DMS 273 (cell line): Measurements from ENCODE around the gene SLF2.
A peak's percentile ranks its signal among the peaks of the same experiment; 100 is the strongest.
"Not testable (repeated sequence)": the region's sequence is repeated elsewhere in the genome, so short reads cannot be mapped to it uniquely, and the experiment has no call there.

Experiments
- DNase-seq: peaks from one replicate; lab custom pipeline; 2025; ENCODE audit not compliant: unreplicated experiment; lab: John Stamatoyannopoulos, UW

Gene SLF2

DNA sequence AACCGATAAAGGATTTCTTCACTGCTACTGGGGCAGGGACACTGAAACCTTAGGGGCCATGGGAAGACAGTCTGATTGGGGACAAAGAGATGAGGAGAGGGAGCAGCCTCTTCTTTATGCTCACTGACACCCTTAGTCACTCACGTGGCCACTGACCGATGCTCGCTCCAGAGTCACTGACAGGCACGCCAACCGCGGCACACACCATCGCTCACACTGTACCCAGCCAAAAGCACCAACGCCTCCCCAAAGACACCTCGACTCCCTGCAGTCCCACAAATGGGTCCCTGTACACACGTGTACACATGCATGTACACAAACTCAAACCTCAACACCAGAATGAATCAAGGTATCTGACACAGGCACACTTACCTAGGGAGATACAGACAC is 35.3 kb upstream of the SLF2 start:
- no peak for DNase-seq

DNA sequence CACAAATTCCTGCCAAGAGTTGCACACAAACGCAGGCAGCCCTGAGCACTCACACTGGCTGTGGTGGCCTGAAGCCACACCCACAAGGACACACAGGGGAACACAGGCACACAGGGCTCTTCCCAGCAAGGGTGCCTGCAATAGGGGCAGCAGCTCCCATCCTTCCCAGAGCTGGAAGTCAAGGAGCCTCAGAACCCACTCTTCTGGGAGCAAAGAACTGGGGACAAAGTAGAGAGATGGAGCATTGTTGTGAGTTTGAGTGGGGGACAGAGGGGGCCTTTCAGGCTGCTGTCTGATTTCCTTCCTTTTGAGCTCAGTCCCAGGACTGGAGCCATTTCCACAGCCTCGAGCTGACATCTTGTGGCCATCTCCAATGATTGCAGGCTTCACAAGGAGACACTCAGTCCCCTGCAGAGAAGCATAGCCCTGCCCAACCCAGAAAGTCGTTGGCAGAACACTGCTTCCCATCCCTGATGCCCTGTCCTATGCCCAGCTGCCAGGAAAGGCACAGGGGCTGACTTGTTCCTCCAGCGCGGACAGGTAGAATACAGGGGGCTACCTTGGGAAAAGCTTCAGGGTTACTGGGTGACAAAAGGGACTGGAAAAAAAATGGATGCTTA is 34.4 kb upstream of the SLF2 start:
- DNase-seq, result peak; percentile 79

DNA sequence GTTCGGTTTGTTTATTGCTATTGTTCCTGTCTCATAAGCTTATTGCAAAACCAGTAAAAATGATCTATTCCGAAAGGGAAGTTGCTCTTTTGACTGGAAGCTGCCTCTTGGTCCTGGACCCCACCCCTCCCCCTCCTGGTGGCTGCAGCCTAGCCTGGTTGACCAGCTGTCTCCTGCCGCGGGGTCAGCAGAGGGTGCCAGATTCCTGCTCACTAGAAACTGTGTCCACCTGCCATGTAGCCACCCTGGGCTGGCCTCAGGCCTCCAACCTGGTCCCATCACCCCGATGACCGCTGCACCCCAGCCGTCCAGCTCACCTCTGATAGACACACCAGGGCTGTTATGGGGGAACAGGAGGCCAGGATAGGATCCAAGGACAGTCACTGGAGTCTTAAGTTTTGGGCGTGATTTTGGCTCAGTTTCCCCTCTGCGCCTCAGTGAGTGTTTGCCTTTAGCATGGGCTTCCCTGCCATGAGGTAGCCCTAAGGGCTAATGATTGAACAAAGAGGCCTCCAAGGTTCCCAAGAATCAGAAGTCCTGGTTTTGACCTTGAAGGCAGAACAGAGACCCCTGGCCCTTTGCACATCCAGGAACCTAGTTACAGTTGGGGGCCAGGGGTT is 32.9 kb upstream of the SLF2 start:
- DNase-seq, result no peak

DNA sequence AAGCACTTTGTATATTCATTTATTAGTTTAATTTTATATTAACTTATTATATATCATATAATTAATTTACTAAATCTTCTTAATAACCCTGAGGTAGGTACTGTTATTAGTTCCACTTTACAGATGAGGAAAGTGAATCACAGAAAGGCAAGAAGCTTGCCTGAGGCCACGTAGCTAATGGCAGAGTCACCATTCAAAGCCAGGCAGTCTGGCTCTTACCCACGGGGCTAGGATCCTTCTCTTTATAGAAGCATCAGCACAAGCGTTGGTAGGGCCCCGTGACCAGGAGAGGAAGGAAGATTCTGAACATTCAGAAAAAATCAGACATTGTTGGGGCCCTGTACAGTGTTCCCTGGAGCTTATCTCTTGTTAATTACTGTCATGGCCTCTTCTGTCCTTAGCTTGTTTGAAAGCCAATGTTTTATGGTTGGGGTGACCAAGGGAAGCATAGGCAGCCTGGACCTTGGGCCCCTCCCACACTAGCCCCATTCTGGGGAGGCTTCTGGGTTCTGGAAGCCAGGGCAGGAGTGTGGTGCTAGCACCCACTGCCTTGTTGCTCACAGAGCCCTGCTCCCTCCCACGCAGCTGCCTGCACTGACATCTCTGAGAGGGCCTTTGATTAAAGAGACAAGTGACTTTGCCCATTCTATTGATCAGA is 31.1 kb upstream of the SLF2 start:
- no peak for DNase-seq

DNA sequence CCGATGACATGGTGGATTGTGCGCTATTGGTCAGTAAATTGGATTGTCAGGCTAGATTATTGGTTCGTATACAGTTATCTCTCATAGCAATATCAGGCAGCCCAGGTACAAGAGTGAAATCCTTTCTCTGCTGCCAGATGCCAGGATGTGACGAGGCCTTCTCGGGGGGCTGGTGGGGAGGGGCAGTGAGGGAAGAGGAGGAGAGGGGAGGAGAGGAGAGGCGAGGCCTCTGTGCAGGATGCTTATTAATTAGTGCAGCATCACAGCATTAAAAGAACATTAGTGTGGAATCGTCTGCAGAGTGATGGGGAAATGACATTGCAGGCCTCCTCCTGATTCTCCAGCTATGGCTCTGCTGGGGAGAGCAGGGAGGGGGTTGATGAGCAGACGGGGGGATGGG is 30.5 kb upstream of the SLF2 start:
- DNase-seq, result no peak

DNA sequence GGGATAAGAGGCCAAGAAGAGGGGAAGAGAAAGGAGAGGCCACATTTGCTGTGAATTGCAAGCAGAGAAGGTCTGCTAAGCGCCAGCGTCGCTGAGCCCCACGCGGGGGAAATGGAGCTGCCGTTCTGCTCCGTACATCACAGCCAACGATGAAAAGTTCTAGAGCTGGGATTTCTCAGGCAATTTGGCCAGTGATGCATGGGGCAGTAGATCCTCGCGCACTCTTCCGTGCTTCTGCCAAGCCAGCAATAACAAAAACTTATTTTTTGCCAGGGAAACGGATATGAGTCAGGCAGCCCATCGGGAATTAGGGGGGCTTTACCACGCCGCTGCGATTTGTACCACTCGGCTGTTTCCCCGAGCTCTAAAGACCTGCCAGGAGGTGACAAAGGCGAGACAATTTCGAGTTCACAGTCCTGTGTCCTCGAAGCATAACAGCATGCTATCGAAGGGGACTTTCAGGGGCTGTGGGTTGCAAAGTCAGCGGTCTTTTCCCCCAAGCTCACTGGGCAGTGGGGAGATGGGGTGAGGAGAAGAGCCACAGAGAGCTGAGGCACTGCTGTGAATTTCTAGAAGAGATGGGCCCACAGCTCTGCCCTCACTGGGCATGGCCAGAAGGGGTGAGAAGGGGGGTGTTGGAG is 30.0 kb upstream of the SLF2 start:
- DNase-seq, result no peak

DNA sequence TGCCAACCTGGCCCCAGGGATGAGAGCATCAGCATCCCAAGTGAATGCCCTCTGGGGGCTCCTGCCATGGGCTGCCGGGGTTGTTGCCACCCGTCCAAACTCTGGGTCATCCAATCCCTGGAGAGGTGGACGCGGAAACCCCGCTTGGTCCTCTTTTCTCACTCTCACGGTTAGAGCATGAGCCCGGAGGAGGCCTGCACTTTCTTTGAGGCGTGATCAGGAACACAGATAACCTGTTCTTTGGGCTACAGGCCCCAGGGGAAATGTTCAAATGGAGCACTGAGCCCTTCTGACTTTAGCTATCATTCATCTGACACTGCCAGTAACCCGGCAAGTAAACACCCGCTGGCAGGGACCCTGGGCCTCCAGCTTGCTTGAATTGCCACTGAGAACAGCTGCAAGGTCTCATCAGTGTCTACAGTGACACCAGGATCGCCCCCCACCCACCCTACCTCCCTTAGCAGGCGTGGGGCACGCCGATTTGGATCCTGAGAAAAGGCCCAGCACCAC is 29.4 kb upstream of the SLF2 start:
- DNase-seq, result no peak

DNA sequence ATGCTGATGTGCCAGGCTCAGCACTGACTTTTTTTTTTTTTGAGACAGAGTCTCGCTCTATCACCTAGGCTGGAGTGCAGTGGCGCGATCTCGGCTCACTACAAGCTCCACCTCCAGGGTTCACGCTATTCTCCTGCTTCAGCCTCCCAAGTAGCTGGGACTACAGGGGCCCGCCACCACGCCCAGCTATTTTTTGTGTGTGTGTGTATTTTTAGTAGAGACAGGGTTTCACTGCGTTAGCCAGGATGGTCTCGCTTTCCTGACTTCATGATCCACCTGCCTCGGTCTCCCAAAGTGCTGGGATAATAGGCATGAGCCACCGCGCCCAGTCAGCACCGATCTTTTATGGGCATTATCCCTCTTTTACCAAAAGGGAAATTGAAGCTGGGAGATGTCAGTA is 27.2 kb upstream of the SLF2 start:
- not testable (repeated sequence) for DNase-seq

DNA sequence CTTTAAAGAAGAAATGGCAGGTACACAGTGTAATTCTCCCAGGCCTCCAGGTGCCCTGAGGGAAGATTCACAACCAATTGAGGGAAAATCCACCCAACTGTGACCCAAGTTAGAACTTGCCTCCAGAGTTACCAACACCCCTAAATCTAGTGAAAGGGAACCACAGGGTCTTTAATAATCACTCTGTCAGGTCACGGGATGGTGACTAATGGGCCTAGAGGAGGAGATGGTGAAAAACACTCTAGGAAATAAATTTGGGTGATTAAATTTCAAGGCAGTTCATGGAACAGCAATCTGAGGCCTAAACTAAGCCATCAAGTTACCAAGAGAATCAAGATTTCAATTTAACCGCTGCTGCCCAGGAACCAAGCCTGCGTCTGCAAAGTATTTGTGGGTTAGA is 26.7 kb upstream of the SLF2 start:
- no peak for DNase-seq

DNA sequence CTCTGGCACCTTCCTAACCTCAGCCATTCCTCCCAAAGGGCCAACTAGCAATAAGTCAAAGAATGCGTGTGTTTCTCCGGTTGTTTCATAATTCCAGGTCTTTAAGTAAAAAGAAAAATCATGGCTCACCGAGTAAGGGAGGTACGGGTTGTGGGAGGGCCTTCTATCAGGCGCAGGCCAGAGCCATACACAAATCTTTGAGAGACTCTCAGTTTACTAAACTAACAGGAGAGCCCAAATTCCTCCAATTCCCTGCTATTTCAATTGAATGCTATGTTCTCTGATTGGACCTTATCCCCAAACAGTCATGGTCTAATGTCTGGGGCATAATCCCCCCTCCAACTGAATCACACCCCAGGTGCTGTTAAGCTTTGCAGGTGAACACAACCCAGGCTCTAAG is 26.2 kb upstream of the SLF2 start:
- DNase-seq, result no peak

DNA sequence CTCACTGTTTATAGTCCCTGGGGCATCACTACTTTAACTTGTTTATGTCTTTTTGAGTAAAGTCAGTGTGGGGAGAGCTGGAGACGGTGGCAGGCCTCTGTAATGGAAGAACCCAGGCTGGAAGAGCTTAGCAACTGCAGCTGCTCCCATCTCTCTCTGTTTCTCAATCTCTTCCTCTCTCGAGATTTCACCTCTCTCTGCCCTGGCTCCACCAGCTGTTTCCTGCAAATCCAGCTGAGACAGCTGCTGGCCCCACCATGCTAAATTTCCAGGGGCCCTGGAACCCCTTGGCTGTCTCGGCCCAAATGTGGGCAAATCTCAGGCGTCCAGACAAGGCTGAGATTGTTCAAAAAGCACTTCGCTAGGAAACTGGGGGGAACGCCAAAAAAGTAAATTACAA is 25.8 kb upstream of the SLF2 start:
- no peak for DNase-seq

DNA sequence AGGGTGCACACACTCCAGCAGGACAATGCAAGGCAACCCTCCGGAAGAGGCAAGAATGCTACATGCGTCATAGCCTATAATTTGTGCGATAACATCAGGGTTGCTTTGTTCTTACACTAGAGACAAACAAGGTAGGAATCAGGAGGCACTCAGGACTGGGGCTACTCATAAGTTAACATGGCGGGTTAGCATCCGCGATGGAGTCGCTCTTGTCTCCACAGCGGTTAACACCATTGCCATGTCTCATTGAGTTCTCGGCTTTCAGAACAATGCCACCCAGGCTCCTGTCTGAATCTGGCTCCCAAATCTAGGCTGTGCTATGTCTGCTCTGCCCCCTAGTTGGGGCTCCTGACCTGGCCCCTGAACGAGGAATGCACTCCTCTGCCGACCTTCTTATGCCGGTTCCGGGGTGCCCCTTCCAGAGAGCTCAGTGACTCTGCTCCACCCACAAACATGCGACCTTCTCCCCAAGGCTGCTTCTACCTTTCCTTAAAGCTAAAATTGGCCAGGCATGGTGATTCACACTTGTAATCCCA is 24.9 kb upstream of the SLF2 start:
- DNase-seq, result no peak

DNA sequence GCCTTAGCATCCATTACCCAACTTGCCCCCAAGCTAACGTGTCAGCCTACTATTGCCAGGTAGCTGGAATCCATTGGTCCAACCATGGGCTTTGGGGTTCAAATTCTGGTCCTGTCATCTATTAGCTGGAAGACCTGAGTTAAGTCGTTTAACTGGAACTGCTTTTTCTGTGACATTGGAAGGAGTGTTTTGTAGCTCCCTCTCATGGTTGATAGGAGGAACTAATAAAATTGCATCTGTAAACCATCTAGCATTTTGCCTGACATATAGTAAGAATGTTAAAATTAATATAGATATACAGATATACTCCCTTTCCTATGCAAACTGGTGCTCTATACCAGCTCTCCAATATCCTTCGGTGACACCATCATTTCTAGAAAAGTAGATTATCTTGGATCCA is 23.8 kb upstream of the SLF2 start:
- DNase-seq, result no peak

DNA sequence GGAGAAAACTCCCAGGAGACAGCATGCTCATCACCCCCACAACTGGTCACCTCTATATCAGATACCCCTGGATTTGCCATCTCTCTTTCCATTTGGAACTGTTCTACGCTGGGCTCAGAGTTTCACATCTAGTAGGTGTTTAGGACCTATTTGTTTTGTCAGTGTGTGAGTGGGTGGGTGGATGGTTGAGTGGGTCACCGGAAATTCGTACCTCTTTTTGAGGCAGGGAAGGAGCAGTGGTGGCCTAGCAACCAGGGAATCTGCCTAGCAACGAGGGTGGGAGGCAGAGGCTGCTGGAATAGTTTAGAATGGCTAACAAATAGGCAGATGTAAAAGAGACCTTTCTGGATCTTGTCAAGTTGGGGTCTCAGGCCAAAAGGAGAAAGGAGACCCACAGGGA is 23.2 kb upstream of the SLF2 start:
- no peak for DNase-seq

DNA sequence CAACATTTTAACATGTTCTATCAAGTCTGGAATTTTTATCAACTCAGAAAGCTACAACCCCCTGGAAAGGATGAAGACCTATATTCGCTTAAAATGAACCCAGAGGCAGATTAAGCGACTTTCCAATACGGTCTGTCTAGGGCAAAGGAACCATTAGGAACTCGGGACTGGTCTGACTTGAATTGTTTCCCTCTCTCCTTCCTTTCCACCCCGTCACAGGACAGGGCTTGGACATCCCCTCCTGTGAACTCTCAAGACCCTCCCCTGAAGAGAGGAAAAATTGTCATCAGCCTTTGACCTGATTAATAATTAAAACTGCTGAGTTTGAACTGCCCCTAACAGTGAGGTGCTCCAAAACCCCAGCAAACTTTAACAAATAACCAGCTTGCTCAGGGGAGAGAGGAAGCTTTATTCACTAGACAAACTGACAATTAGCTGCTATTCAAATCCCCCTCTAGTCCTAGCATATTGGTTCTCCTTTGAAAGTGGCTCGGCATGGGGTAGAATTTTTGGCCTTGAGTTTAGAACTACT is 22.6 kb upstream of the SLF2 start:
- no peak for DNase-seq

DNA sequence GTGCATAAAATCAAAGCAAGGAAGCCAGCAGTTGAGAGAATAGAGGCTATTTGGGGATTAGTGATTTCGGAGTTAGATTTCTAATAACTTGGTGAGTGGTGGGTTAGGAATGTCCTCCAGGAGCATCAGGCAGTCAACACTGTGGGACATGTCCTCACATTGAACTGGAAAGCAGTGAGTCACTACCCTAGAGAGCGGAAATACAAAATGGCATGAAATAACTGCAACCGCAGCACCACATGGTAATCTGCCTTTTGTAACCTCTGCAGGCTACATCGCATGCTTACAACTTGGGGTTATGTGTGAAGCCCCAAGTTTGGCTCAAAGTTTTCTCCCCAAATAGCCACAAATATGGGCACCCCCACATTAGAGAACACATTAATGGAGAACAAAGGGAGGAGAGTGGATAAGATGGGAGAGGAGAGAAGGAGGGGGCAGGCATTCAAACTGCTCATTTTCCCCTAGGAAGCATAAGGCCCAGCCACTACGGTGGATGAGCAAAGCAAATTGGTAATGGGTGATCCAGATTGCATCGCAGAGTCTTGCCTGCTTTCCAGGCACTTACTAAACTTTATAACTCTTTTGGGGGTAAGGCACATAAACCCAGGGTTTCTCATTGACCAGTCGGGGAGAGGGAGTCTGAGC is 22.0 kb upstream of the SLF2 start:
- no peak for DNase-seq

DNA sequence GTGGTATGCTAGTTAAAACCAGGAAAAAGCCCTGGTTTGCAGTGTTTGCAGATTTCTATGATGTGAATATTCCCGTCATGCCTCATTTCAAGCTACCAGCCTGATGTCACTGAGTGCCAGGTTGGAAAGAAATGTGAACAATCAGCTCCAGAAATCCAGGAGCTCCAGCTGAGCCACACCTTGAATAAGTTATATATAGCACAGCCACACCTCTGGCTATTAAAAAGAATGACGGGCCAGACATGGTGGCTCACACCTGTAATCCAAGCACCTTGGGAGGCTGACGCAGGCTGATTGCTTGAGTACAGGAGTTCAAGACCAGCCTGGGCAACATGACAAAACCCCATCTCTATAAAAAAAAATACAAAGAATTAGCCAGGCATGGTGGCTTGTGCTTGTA is 18.7 kb upstream of the SLF2 start:
- no peak for DNase-seq

DNA sequence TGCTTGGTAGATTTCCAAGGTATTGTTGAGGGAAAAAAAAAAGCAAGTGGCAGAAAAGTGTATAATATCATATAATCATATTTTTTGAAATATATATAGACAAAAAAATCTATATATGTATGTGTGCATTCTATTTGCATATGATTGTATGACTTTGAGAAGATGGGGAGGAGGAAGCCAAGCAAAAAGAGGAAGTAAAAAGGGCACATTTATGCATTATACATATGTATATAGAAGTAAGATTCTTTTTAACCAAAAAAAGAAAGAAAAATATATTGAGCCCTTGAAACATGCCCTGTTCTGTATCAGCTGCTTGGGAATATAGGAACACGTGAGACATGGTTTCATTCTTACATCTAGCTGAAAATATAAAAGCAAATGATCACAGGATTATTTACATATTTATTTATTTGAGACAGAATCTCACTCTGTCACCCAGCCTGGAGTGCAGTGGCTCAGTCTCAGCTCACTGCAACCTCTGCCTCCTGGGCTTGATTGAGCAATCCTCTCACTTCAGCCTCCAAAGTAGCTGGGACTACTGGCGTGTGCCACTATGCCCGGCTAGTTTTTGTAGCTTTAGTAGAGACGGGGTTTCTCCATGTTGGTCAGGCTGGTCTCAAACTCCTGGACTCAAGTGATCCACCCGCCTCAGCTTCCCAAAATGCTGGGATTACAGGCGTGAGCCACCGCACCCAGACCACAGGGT is 18.0 kb upstream of the SLF2 start:
- DNase-seq, result no peak

DNA sequence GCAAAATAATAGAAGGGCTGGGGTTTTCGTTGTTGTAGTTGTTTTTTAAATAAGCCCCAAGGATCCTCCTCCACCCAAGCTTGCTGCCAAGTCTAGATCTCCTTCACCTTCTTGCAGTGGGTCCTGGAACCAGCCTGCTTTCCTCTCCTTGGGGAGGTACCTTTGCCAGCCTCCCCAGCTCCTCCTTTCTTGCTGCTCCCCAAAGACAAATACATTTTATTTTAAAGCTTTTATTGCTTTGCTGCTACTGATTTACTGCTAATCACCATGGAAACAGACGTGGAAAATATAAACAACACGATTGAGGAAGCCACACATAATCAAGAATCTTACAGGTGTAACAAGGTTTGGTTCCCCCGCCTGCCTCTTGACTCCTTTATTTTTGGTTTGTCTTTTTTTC is 17.4 kb upstream of the SLF2 start:
- no peak for DNase-seq

DNA sequence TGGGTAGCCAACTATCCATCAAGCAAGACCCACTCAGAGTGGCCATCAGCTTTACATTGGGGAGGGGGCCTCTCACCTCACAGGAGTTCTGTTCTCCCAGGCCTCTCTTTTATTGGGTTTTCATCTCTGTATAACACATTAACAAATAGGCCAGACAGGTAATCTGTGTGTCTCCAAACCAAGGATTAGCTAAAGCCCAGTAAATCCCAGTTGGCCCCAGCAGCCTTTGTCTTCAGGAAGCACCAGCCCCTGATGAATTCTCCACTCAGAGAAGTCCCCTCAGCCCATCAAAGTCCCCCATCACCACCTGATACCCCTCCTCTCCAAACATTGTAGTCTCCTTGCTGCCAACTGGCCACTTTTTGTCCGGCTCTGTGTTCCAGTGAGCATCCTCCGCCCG is 16.9 kb upstream of the SLF2 start:
- no peak for DNase-seq
